Measurements from ENCODE around the gene HJURP. TPM values are rescaled to one million over a fixed set of nuclear protein-coding genes. Genes with fewer than 3 reads are reported as not detected.

Gene HJURP
- total and polyA plus RNA-seq, 4 donors = 0.84 to 4.1 (median 2.0) TPM

DNA sequence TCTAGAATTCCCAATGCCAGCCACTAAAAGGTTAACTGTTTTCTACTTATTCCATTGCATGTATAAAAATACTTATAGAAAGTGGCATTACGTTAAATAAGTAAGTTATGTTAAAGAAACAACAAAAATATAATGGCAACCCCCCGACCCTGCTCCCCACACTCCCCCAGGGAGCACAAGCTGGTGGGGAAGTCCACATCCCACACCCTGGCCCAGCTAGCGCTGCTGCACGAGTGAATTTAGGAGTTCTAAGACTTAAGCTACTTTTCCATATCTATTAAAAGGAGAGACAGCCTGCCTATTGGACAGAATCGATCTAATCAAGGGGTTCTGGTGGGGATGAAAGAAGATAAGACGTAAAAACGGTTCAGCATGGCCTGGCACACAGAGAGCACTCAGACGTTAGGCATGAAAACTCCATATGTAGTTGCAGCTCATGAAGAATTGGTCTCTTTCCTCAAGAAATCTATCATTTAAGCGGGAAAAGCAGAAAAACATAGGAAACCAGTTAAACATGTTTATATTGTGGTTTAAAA, 16.6 kb downstream of the HJURP start:
- peaks cover 0 to 7% (median 0%) of the 10 kb centered on the region in 5 donors for H3K4me1 ChIP-seq (ENCODE audit: control insufficient read depth in 5 of 5, insufficient read depth in 5 of 5, low read length in 5 of 5)
- H3K27ac ChIP-seq (ENCODE audit: low read depth in 1 of 2, low read length in 1 of 2) = no peak overlapping the region
- TF ChIP-seq, protein P1, sequence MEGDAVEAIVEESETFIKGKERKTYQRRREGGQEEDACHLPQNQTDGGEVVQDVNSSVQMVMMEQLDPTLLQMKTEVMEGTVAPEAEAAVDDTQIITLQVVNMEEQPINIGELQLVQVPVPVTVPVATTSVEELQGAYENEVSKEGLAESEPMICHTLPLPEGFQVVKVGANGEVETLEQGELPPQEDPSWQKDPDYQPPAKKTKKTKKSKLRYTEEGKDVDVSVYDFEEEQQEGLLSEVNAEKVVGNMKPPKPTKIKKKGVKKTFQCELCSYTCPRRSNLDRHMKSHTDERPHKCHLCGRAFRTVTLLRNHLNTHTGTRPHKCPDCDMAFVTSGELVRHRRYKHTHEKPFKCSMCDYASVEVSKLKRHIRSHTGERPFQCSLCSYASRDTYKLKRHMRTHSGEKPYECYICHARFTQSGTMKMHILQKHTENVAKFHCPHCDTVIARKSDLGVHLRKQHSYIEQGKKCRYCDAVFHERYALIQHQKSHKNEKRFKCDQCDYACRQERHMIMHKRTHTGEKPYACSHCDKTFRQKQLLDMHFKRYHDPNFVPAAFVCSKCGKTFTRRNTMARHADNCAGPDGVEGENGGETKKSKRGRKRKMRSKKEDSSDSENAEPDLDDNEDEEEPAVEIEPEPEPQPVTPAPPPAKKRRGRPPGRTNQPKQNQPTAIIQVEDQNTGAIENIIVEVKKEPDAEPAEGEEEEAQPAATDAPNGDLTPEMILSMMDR (IDR thresholded peaks at IDR 0.05; ENCODE audit: control extremely low read depth, extremely low read depth) = no peak
- no peaks in the 10 kb centered on the region for H3K27me3 ChIP-seq (ENCODE audit: control insufficient read depth in 3 of 3, insufficient read depth in 3 of 3, low read length in 2 of 3)
- H3K36me3 ChIP-seq (ENCODE audit: control insufficient read depth in 4 of 4, insufficient read depth in 4 of 4, low read length in 4 of 4) = peaks cover 0 to 26% (median 4%) of the 10 kb centered on the region in 4 donors
- H3K9me3 ChIP-seq (ENCODE audit: control insufficient read depth in 4 of 4, insufficient read depth in 3 of 4, low read length in 3 of 4) = no peaks in the 10 kb centered on the region
- ATAC-seq (ENCODE audit: insufficient read depth, low FRiP score) (no peak), DNase-seq (no peak)
- 90 to 91% methylated on average over 9 of the region's 9 CpGs for WGBS, 2 donors
- no peak overlapping the region for H3K4me3 ChIP-seq
- no peak overlapping the region for H3K9ac ChIP-seq (ENCODE audit: insufficient read depth in 1 of 2, low read length in 2 of 2)

DNA sequence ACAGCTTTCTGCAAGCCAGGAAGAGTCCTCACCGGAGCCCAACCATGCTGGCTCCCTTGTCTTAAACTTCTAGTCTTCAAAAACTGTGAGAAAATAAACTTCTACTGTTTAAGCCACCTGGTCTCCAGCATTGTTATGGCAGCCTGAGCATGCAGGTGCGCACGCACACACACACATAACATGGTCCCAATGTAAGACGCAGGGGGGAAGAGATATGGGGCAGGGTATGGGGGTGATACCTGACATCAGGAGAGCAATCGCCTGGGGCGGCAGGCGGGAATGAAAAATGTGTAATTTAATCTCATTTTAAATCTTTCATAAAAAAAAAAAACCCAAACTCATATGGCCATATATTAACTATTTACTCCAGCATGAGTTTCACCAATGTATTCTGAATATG, 18.0 kb downstream of the HJURP start:
- peaks cover 0 to 17% (median 4%) of the 10 kb centered on the region in 4 donors for H3K36me3 ChIP-seq (ENCODE audit: control insufficient read depth in 4 of 4, insufficient read depth in 4 of 4, low read length in 4 of 4)
- H3K4me1 ChIP-seq (ENCODE audit: control insufficient read depth in 5 of 5, insufficient read depth in 5 of 5, low read length in 5 of 5) = peaks cover 0 to 9% (median 0%) of the 10 kb centered on the region in 5 donors
- H3K9ac ChIP-seq (ENCODE audit: insufficient read depth in 1 of 2, low read length in 2 of 2) = no peak overlapping the region
- TF ChIP-seq, protein P1 (IDR thresholded peaks at IDR 0.05; ENCODE audit: control extremely low read depth, extremely low read depth) = no peak
- H3K4me3 ChIP-seq = no peak overlapping the region
- H3K9me3 ChIP-seq (ENCODE audit: control insufficient read depth in 4 of 4, insufficient read depth in 3 of 4, low read length in 3 of 4) = no peaks in the 10 kb centered on the region
- DNase-seq = no peak
- ATAC-seq (ENCODE audit: insufficient read depth, low FRiP score) = no peak
- H3K27ac ChIP-seq (ENCODE audit: low read depth in 1 of 2, low read length in 1 of 2) = no peak overlapping the region
- 97 to 98% methylated on average over 7 of the region's 7 CpGs for WGBS, 2 donors
- no peaks in the 10 kb centered on the region for H3K27me3 ChIP-seq (ENCODE audit: control insufficient read depth in 3 of 3, insufficient read depth in 3 of 3, low read length in 2 of 3)

DNA sequence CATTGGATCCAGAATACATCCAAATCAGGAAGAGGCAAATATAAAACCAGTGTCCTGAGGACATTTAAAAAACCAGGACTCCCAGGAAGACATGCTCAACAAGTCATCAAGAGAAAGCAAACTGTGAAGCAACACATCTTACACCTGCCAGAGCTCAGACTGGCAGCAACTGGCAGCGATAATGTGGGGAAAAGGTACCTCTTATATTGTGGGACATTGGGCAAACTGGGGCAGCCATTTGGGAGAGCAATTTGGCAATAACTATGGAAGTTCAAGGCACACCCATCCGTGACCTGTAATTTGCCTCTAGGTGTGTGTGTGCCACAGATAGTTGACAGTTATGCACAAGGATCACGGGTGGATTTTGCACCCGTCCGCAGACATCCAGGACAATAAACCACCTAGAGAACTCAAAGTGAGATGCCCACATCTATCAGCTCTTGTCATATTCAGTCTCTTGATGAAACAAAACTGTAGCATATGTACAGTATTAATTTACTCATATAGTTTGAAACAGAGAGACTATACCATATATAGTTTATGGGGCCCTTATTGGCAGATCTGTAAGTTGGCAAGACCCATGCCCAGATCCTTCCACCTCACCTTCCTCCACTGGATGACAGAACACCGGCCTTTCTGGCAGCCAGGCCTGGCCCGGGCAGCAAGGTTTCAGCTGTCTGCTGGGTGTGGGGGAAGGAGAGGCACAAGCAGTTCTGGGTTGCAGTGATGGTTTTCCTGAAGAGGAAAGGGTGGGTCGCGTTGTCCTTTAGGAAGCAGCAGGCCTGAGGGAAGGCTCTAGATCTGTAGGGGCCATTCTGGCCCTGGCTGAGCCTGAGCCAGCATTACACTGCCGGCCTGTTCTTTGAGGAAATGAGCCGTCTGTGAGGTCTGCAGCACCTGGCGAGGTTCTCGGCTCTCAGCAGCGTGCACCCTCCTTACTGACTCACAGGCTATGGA, 18.8 kb downstream of the HJURP start:
- WGBS, 2 donors = 92% methylated on average over 14 of the region's 14 CpGs
- Histone ChIP-seq H3K4me3 (no peak overlapping the region), H3K27me3 (ENCODE audit: control insufficient read depth in 3 of 3, insufficient read depth in 3 of 3, low read length in 2 of 3) (no peaks in the 10 kb centered on the region), H3K27ac (ENCODE audit: low read depth in 1 of 2, low read length in 1 of 2) (no peak overlapping the region), H3K4me1 (ENCODE audit: control insufficient read depth in 5 of 5, insufficient read depth in 5 of 5, low read length in 5 of 5) (peaks cover 0 to 9% (median 0%) of the 10 kb centered on the region in 5 donors), H3K9ac (ENCODE audit: insufficient read depth in 1 of 2, low read length in 2 of 2) (no peak overlapping the region), H3K36me3 (ENCODE audit: control insufficient read depth in 4 of 4, insufficient read depth in 4 of 4, low read length in 4 of 4) (peaks cover 0 to 17% (median 4%) of the 10 kb centered on the region in 4 donors), H3K9me3 (ENCODE audit: control insufficient read depth in 4 of 4, insufficient read depth in 3 of 4, low read length in 3 of 4) (no peaks in the 10 kb centered on the region)
- no peak for DNase-seq
- TF ChIP-seq, protein P1 (IDR thresholded peaks at IDR 0.05; ENCODE audit: control extremely low read depth, extremely low read depth) = no peak
- ATAC-seq (ENCODE audit: insufficient read depth, low FRiP score) = no peak
